Activated B cell treated with CpG ODN at 0.5 μM for 24 hours (primary cell): ENCODE measurements around the gene GGA2. TPM values are rescaled to one million over a fixed set of nuclear protein-coding genes. Genes with fewer than 3 reads are reported as not detected.
A peak's percentile ranks its signal among the peaks of the same experiment; 100 is the strongest.
"Not testable (repeated sequence)": the region's sequence is repeated elsewhere in the genome, so short reads cannot be mapped to it uniquely, and the experiment has no call there.

Source experiments
- ATAC-seq: fragments of 200-7000 bp; cut with Tn5 transposase; one replicate; pipeline ENCODE4 v1.10.0; 2021; ENCODE audit warnings: low read depth, mild to moderate bottlenecking, moderate library complexity
- CTCF ChIA-PET: fragments of 350-600 bp; sonication (Branson Sonifier 250); formaldehyde crosslinking; loops from one replicate; lab custom pipeline; 2021; ENCODE audit warnings: antibody characterized with exemption; lab: Charles Lee
- POLR2A ChIA-PET: fragments of 350-600 bp; sonication (Branson Sonifier 250); formaldehyde crosslinking; loops from one replicate; lab custom pipeline; 2021; ENCODE audit warnings: antibody characterized with exemption; lab: Charles Lee
- DNase-seq: peaks from one replicate; pipeline ENCODE4 v3.0.0; 2022
- H3K27ac Mint-ChIP-seq: one replicate; pipeline ENCODE4 v1.8.0; 2020; ENCODE audit warnings: mixed read lengths
- H3K27me3 Mint-ChIP-seq: one replicate; pipeline ENCODE4 v1.8.0; 2021; ENCODE audit warnings: mixed read lengths
- H3K36me3 Mint-ChIP-seq: one replicate; pipeline ENCODE4 v1.8.0; 2021; ENCODE audit warnings: low read depth, mixed read lengths
- H3K4me1 Mint-ChIP-seq: one replicate; pipeline ENCODE4 v1.8.0; 2021; ENCODE audit warnings: mixed read lengths
- H3K4me3 Mint-ChIP-seq: one replicate; pipeline ENCODE4 v1.8.0; 2020; ENCODE audit warnings: mild to moderate bottlenecking, mixed read lengths
- H3K9me3 Mint-ChIP-seq: one replicate; pipeline ENCODE4 v1.8.0; 2020; ENCODE audit warnings: mixed read lengths
- intact Hi-C: fragments of 100-400 bp; cut with micrococcal nuclease; formaldehyde crosslinking; loops from one replicate; pipeline ENCODE4 v1.15.1; 2024
- total RNA-seq: library from RNA; stranded (reverse); gene quantifications from 2 replicates; pipeline ENCODE4 v1.2.3, GENCODE V29; 2022
- TF ChIP-seq, protein P1 (sequence below): fragments of 200-600 bp; IDR thresholded peaks from one replicate; pipeline ENCODE4 v1.8.0; 2022; ENCODE audit warnings: antibody characterized with exemption, mild to moderate bottlenecking

GGA2 gene
- total RNA-seq, 1 donor from 2014 or later, result 281 TPM

DNA sequence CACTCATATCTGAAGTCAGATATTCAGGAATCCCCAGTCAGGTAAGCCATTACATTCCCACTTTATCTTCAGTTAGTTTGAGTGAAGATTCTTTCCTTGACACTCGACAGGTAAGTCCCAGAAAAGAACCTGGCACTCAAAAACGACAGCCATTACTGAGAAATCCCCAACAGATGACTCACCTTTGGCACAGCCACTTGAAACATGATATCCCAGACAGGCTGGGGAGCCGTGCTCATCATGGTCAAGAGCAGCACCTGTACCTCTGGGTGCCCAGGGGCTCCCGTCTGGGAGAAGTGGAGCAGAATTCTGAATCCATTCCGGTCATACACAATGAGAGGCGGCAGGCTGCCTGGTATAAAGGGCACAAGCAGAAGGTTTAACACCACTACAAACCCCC, 40.5 kb downstream of the GGA2 start:
- no peak overlapping the region for H3K27ac Mint-ChIP-seq
- TF ChIP-seq, protein P1, sequence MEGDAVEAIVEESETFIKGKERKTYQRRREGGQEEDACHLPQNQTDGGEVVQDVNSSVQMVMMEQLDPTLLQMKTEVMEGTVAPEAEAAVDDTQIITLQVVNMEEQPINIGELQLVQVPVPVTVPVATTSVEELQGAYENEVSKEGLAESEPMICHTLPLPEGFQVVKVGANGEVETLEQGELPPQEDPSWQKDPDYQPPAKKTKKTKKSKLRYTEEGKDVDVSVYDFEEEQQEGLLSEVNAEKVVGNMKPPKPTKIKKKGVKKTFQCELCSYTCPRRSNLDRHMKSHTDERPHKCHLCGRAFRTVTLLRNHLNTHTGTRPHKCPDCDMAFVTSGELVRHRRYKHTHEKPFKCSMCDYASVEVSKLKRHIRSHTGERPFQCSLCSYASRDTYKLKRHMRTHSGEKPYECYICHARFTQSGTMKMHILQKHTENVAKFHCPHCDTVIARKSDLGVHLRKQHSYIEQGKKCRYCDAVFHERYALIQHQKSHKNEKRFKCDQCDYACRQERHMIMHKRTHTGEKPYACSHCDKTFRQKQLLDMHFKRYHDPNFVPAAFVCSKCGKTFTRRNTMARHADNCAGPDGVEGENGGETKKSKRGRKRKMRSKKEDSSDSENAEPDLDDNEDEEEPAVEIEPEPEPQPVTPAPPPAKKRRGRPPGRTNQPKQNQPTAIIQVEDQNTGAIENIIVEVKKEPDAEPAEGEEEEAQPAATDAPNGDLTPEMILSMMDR, result no peak
- ATAC-seq (no peak), DNase-seq (no peak)
- no peaks in the 10 kb centered on the region for H3K27me3 Mint-ChIP-seq
- ChIA-PET CTCF (no interaction called here), POLR2A (no interaction called here)
- intact Hi-C loops, result no loop called here
- no peak overlapping the region for H3K4me3 Mint-ChIP-seq
- no peaks in the 10 kb centered on the region for H3K4me1 Mint-ChIP-seq
- H3K9me3 Mint-ChIP-seq, result no peaks in the 10 kb centered on the region
- peaks cover 73% of the 10 kb centered on the region for H3K36me3 Mint-ChIP-seq

DNA sequence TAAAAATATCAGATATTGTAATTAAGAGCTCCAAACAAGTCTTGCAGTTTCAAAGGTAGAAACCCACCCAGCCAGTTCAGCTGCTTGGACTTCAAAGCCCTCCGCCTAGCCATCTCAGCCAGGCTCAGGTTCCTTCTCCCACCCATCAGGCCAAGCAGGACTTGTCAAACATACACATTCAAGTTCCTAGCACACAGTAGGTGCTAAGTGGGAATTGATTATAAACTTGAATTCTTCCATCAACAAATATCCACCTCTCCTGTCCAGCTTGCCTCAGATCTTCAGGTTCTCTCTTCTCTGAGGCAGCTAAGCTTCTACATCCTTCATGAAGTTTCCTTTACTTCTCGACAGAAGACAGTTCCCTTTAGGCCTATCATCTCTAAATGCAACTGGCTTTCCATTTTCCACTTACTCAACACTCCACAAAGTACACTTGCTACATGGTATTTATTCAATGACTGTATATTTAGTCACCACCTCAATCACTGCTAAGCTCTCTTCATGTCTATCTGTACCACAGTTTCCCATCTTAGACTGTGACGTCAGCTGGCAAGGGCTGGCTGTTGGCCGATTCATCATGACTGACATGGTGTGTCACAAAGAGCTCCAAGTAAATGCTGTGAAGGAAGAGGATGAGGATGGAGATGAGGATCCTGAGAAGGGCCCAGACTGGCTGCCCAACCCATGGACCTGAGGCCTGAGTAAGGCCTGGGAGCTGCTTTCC, 44.0 kb downstream of the GGA2 start:
- DNase-seq, result no peak
- peaks cover 61% of the 10 kb centered on the region for H3K36me3 Mint-ChIP-seq
- ChIA-PET CTCF (no interaction called here), POLR2A (interaction anchor here (1.2 kb wide), 1 partner anchor 13 kb away, joined by 4 read pairs; the partner anchor contains the start of gene COG7)
- H3K4me3 Mint-ChIP-seq, result no peak overlapping the region
- H3K27ac Mint-ChIP-seq, result peak overlapping the region; percentile 27
- no peaks in the 10 kb centered on the region for H3K9me3 Mint-ChIP-seq
- H3K27me3 Mint-ChIP-seq, result no peaks in the 10 kb centered on the region
- intact Hi-C loops, result no loop called here
- TF ChIP-seq, protein P1, result no peak
- ATAC-seq, result no peak
- no peaks in the 10 kb centered on the region for H3K4me1 Mint-ChIP-seq

DNA sequence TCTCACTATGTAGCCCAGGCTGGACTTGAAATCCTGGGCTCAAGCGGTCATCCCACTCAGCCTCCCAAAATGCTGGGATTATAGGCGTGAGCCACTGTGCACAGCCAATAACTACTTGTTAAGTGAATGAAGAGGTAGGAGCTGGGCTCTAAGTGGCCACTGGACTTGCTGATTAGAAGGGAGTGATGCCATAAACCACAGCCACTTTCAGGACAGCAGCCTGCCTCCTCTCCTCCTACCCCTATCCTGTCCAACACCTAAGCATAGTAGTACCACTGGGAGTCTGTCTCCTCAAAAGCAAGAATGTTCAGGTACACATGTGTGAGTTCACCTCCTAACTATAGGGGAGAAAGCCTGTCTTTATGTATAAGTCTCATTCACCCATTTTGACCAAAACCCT, 45.1 kb downstream of the GGA2 start:
- H3K4me1 Mint-ChIP-seq, result no peaks in the 10 kb centered on the region
- CTCF ChIA-PET, result no interaction called here
- POLR2A ChIA-PET, result no interaction called here
- no peak overlapping the region for H3K4me3 Mint-ChIP-seq
- H3K36me3 Mint-ChIP-seq, result peaks cover 52% of the 10 kb centered on the region
- intact Hi-C loops, result no loop called here
- DNase-seq (no peak), ATAC-seq (no peak)
- H3K9me3 Mint-ChIP-seq, result no peaks in the 10 kb centered on the region
- no peak overlapping the region for H3K27ac Mint-ChIP-seq
- TF ChIP-seq, protein P1, result no peak
- no peaks in the 10 kb centered on the region for H3K27me3 Mint-ChIP-seq

DNA sequence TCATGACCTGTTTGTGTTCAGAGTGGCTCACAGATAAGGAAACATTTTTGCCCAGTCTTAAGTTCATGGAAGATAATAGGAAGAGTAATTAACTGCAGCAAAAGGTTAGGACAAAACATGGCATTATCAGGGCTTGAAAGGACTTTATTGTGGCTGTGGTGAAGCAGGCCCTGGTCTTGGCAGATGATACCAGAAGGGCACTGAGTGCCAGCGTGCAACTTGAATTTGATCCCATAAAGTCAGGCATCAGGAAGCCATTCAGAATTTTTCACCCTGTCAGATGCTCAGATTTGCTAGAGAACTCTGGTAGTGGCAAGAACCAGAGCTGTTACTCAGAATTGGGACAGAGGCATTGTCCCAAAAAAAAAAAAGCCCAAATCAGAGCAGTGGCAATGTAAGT, 46.1 kb downstream of the GGA2 start:
- Mint-ChIP-seq H3K36me3 (peaks cover 42% of the 10 kb centered on the region), H3K4me1 (no peaks in the 10 kb centered on the region), H3K27me3 (no peaks in the 10 kb centered on the region), H3K9me3 (no peaks in the 10 kb centered on the region), H3K4me3 (no peak overlapping the region), H3K27ac (peak overlapping the region; percentile 41)
- ChIA-PET CTCF (no interaction called here), POLR2A (interaction anchor here (0.6 kb wide), 2 partner anchors 46 to 396 kb away, joined by 3 to 6 read pairs; partner anchors contain the start of gene GGA2)
- intact Hi-C loops, result no loop called here
- DNase-seq, result no peak
- ATAC-seq, result no peak
- TF ChIP-seq, protein P1, result no peak

DNA sequence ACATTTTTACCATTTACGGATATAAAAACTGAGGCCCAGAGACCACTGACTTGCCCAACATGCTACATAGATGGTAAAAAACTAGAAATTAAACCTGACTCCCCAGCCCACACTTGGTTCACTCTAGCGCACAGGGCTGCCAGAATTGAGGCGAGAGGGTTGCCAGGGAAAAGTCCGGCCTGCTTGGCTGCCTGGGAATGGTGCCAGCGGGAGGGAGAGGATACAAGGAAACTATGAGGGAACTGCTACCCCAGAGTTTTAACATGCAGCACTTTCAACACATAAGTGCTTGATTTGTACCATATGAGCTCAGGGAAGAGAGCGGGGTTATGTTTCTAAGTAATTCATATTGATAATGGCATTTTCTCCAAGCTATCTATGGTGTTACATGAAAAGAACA, 47.3 kb downstream of the GGA2 start:
- ATAC-seq, H3K4me3 Mint-ChIP-seq, DNase-seq, intact Hi-C loops, CTCF ChIA-PET, POLR2A ChIA-PET, H3K9me3 Mint-ChIP-seq, H3K27me3 Mint-ChIP-seq, H3K4me1 Mint-ChIP-seq, H3K27ac Mint-ChIP-seq: not testable (repeated sequence)
- peaks cover 30% of the 10 kb centered on the region for H3K36me3 Mint-ChIP-seq
